HG02852 (cell line): ENCODE measurements around the gene NINJ1.

ENCODE experiments used
- ATAC-seq: cut with Tn5 transposase; IDR thresholded peaks from one replicate; pipeline ENCODE4 v1.9.1; 2021; ENCODE audit warnings: mild to moderate bottlenecking, moderate library complexity; ENCODE audit not compliant: unreplicated experiment

Gene NINJ1, protein sequence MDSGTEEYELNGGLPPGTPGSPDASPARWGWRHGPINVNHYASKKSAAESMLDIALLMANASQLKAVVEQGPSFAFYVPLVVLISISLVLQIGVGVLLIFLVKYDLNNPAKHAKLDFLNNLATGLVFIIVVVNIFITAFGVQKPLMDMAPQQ

GRCh38 chr9:93134015-93134739 lies at the start of gene NINJ1:
NINJ1 (minus strand) TSS chr9:93134251; CDS start chr9:93134217, 34 bp downstream.
- ATAC-seq = peak; percentile 78

GRCh38 chr9:93183131-93183662 lies 49.1 kb upstream of the NINJ1 start:
- no peak for ATAC-seq

GRCh38 chr9:93182572-93182971 lies 48.5 kb upstream of the NINJ1 start:
- ATAC-seq = no peak

GRCh38 chr9:93181672-93182435 lies 47.8 kb upstream of the NINJ1 start:
- no peak for ATAC-seq

GRCh38 chr9:93180938-93181337 lies 46.9 kb upstream of the NINJ1 start:
- ATAC-seq = no peak

GRCh38 chr9:93178851-93179786 lies 45.1 kb upstream of the NINJ1 start:
- ATAC-seq = no peak

DNA sequence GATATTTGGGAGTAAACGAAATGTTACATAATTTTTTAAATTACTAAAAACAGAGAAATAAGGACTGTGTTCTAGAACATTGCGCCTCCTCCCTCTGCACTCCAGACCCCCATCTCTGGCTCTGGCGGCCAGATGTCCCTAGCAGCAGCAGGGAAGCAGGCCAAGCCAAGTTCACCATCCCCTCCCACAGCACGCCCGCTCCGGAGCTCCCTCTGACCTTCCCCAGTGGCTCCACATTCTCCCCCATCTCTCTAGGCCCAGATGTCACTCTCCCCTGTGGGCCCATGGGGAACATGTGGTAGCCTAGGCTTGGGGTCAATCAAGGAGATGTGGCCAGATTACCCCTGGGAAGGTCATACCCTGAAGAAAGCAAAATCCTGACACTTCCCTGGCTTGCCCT lies 43.6 kb upstream of the NINJ1 start:
- no peak for ATAC-seq

DNA sequence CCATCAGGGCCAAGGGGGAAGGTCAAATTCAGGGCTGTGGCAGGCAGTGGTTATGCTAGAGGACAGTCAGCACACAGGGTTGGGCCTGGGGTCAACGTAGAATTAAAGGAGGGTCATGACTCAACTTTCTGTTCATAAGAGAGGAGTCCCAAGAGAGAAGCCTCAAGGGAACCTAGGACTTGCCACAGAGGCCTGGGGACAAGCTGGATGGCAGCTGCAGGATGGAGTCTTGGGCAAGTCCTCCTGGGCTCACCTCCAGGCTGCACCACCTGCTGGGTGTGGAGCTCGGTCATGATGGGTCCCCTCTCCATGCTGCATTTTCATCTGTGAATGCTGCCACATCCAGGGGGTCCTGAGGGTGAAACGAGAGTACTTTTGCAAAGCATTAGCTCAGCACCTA lies 40.9 kb upstream of the NINJ1 start:
- ATAC-seq = no peak

GRCh38 chr9:93173365-93174051 lies 39.5 kb upstream of the NINJ1 start:
- ATAC-seq = no peak

DNA sequence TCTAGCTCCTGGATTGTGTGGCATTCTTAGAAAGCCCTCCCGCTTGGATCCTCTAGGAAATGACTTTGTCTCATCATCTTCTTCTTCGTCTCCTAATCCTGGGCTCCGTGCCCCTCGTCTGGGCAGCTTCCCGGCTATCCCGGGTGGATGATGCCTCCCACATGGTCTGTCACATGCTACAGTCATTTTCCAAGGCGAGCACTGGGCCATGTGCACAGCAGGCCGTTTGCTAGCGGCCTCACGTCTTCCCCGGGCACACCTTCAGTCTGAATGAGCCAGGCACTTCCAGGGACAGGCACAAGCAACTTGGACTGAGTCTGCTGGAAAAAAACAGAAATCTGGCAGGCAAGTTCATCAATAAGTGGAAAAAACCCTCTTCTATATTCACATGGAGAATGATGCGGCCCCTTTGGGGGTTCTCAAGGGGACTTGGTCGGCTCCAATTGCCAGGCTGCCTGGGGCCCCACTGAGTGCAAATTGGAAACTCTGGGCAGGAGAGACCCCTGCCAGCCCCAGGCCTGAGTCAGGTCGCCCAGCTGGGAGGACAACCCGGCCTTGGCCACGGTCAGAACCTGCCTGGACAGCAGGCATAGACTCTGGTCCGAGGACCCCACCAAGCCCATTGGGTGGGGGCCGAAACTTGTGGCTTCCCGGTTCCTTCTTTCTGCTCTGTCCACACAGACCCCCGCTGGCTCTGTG lies 38.8 kb upstream of the NINJ1 start:
- no peak for ATAC-seq

DNA sequence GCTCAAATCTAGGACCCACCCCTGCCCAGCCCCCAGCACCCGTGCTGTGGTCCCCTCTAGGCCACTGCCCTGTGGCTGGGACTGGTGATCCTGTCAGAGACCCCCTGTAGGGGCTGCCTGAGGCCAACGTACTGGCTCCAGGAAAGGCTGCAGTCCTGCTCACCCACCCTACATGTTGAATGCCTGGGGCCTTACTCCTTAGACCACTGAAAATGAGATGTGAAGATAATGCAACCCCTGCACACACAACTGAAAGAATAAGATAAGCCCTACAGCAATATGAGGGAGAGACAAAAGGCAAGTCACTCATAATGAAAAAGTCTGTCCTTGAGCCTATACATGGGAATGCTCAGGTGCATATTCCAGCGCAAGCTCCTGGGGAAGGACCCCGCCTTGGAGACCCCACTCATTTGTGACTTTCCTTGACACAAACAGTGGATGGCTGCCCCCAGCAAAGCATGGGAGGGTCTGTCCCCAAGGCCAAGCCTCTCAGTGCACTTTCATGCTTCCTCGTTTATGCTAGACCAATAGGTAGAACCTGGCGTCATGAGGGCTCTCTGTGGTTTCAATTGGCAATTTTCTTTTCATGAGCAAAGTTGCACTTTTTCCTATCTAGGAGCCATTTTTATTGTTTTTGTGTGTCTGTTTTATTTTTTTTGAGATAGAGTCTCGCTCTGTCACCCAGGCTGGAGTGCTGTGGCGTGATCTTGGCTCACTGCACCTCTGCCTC lies 37.4 kb upstream of the NINJ1 start:
- no peak for ATAC-seq

DNA sequence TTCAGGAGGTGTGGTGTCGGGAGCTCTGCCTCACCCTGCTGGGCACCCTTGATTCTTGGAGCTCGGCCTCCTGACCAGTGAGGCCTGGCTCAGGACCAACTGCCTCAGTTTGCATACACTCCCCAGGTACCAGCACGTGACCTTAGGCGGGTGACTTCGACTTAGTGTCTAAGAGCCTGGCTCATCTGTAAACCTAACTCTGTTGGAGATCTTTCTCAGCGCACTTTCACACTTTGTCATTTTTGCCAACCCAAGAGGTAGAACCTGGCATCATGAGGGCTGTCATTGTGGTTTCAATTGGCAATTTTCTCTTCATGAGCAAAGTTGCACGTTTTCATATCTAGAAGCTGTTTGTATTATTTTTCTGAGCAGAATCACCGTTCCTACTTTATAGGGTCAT lies 36.5 kb upstream of the NINJ1 start:
- ATAC-seq = no peak

DNA sequence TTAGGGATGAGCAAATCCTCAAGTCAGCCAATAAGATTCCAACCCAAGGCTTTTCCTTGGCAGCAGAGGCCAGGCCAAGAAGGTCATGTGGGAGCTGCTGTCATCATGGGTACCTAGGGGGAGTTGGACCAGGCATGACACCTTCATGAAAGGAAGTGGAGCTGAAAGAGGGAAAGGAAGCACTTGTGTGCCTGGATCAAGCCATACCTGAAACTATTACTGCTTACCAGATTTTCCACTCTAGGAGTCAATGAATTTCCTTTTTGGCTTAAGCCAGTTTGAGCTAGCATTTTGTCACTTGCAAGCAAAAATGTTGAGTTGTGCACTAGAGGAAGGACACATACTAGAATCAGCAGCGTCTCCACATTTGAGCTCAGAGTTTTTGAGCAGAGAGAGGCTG lies 35.4 kb upstream of the NINJ1 start:
- ATAC-seq = no peak

DNA sequence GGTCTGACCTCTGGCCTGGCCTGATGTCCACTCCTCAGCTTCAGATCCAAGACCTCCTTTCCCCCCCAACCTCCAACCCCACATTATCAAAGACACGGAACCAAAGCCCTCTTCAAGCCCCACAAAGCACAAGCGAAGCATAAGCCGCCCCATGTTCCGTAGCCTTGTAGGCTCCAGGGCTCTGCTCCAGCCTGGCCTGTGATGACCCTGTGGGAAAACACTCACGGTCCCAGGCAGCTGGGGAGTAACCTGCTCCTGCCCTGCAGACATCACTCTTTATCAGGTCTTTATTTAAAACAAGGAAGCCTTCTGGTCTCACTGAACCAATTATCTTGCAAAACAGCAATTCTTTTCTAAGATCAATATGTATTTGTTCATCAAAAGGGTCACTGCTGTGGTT lies 34.5 kb upstream of the NINJ1 start:
- ATAC-seq = no peak

DNA sequence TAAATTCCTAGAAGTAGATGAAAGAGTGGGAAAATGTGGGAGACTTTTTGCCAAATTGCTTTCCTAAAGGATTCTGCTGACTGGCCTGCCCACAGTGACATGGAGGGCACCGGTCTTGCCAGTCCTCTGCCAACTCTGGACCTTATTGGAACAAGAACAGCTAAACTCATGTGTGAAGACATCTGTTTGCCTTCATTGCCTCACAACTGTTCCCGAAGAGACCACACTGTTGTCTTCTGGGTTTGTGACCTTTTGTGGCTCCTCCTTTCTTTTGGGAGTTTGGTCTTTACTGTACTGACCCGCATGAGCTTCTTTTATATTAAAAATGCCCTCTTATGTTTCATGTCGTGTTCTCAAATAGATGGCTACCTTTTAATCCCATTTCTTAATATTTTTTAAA lies 33.8 kb upstream of the NINJ1 start:
- no peak for ATAC-seq

DNA sequence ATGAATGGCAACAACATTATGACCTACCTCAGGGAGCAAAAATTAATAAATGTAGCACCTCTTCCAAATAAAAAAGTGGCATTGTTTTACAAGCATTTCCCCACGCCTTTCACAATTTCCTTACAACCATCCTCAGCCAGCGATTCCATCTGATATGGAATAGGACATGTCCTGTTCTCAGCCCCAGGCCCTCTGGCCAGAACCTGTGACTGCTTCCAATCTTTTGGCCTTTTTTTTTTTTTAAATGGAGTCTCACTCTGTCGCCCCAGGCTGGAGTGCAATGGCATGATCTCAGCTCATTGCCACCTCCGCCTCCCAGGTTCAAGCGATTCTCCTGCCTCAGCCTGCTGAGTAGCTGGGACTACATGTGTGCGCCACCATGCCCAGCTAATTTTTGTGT lies 33.1 kb upstream of the NINJ1 start:
- no peak for ATAC-seq

DNA sequence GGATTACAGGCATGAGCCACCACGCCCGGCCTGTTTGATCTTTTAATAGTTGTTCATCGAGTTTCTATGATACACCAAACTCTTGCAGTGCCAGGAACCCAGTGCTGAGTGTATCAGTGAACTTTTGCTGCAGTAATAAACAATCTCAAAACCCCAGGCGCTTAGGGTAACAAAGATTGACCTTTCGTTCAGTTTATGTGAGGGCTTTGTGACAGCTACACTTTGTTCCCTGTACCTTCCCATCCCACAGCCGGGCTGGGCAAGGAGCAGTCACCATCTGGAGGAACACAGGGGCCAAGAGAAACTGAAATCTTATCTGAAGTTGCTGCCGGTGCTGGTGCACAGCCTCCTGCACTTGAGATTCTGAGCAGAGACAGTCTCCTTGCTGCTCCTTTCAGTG lies 32.6 kb upstream of the NINJ1 start:
- ATAC-seq = no peak

DNA sequence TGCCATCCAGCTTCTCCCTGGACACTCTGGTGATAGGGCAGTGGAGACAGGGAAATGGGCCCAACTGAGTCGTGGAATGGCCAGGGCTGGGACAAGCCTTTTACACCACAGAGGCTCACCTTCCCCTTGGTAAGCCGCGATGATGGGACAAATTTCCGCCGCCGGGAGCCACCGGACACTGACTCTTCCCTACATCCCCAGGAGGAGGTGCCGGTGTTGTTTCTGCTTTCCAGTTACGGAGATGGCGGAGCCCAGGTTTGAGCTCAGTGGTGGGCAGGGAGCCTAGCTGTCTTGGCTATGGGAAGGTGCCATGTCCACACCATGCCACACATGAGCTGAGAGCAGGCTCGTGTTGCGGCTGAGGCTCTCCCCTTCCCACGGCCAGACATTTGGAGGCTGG lies 30.0 kb upstream of the NINJ1 start:
- no peak for ATAC-seq
